HEK293 (cell line): ENCODE results near the gene PACSIN2.

Source experiments
- ZNF350 ChIP-seq: fragments of 450-650 bp; formaldehyde crosslinking; IDR thresholded peaks from 2 replicates; pipeline ENCODE4 v1.5.0; 2017; ENCODE audit warnings: missing biosample characterization, mild to moderate bottlenecking, missing genetic modification characterization
- ZNF529 ChIP-seq: fragments of 450-650 bp; formaldehyde crosslinking; IDR thresholded peaks from 2 replicates; pipeline ENCODE4 v1.5.1; 2017; ENCODE audit warnings: missing genetic modification characterization, missing biosample characterization; ENCODE audit not compliant: insufficient replicate concordance
- ZNF571 ChIP-seq: fragments of 450-650 bp; formaldehyde crosslinking; IDR thresholded peaks from 2 replicates; pipeline ENCODE4 v1.5.0; 2017; ENCODE audit warnings: missing biosample characterization, missing genetic modification characterization
- ZNF623 ChIP-seq: fragments of 450-650 bp; formaldehyde crosslinking; IDR thresholded peaks from 2 replicates; pipeline ENCODE4 v1.5.1; 2016; ENCODE audit warnings: missing biosample characterization, missing genetic modification characterization
- ZNF777 ChIP-seq: fragments of 450-650 bp; formaldehyde crosslinking; IDR thresholded peaks from 2 replicates; pipeline ENCODE4 v1.5.1; 2017; ENCODE audit warnings: missing biosample characterization, missing genetic modification characterization, borderline replicate concordance

DNA sequence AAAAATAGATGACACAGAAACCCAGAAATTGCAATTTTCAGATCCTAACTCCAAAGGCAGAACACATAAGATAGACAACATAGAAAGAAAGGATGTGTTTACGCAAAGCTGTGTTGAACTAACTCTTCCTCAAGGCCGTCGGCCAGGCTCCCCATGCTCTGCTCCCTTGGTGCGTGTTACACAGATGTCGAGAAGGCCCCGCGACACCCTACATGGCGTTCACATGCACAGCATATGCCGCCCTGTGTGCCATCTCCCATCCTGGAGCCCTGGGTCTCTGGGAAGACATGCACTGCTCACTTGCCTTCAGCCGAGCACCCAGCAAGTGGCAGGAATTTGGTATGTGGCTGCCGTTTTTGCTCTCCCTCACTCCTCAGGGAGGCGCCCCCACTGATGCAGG lies 110.9 kb downstream of the PACSIN2 start:
- TF ChIP-seq ZNF350 (tag by site-specific recombination) (no peak), ZNF529 (no peak), ZNF623 (tag by site-specific recombination) (no peak), ZNF777 (tag by site-specific recombination) (no peak), ZNF571 (tag by site-specific recombination) (no peak)
